K562 (cell line): ENCODE measurements around the gene PNPO. TPM values are rescaled to one million over a fixed set of nuclear protein-coding genes. Genes with fewer than 3 reads are reported as not detected.
A peak's percentile ranks its signal among the peaks of the same experiment; 100 is the strongest.

Experiments
- CEBPG ChIP-seq, 3 experiments: fragments of 200-800 bp in 1 of 3; sonication (Bioruptor generic) in 1 of 3; sonication (generic) in 1 of 3; formaldehyde crosslinking in 1 of 3; IDR thresholded peaks in 2 of 3; conservative IDR thresholded peaks in 1 of 3; 2 replicates each; pipeline versions ENCODE4 v1.6.1 to v1.8.0; 2016 to 2022; ENCODE audit warnings: missing compliant biosample characterization in 2 of 3, missing genetic modification characterization in 2 of 3, mild to moderate bottlenecking in 1 of 3, missing genetic modification reagents in 1 of 3
- CHD1 ChIP-seq: fragments of 200-600 bp; sonication (generic); IDR thresholded peaks from one replicate; pipeline ENCODE4 v1.6.1; 2012; ENCODE audit warnings: mild to moderate bottlenecking, moderate library complexity, low read length, inconsistent platforms
- CHD2 ChIP-seq: IDR thresholded peaks from 2 replicates; pipeline ENCODE4 v1.6.1; 2011; ENCODE audit warnings: low read depth, low read length
- DIDO1 ChIP-seq: fragments of 450-650 bp; IDR thresholded peaks from 2 replicates; pipeline ENCODE4 v1.6.1; 2016; ENCODE audit warnings: low read depth, missing biosample characterization, missing genetic modification characterization
- E2F8 ChIP-seq: fragments of 450-650 bp; IDR thresholded peaks from 2 replicates; pipeline ENCODE4 v1.7.1; 2018; ENCODE audit warnings: mild to moderate bottlenecking, low read depth; ENCODE audit not compliant: partially characterized antibody
- HOXB6 ChIP-seq: fragments of 250-450 bp; sonication (Bioruptor Pico); IDR thresholded peaks from 2 replicates; pipeline ENCODE4 v1.5.1; 2022; ENCODE audit warnings: mild to moderate bottlenecking, borderline replicate concordance
- KLF6 ChIP-seq: fragments of 250-450 bp; sonication (Bioruptor Pico); IDR thresholded peaks from 2 replicates; pipeline ENCODE4 v1.4.0; 2020; ENCODE audit warnings: mild to moderate bottlenecking, moderate library complexity, borderline replicate concordance
- L3MBTL2 ChIP-seq: fragments of 450-650 bp; IDR thresholded peaks from 2 replicates; pipeline ENCODE4 v1.6.1; 2016; ENCODE audit warnings: mild to moderate bottlenecking, moderate library complexity
- LEF1 ChIP-seq: fragments of 450-650 bp; IDR thresholded peaks from 2 replicates; pipeline ENCODE4 v1.6.1; 2016; ENCODE audit warnings: mild to moderate bottlenecking
- NFIC ChIP-seq: fragments of 450-650 bp; IDR thresholded peaks from 2 replicates; pipeline ENCODE4 v1.6.1; 2017; ENCODE audit warnings: mild to moderate bottlenecking, inconsistent platforms
- NR2C1 ChIP-seq, 2 experiments: fragments of 450-650 bp; IDR thresholded peaks; 2 replicates each; pipeline ENCODE4 v1.6.1; 2017; ENCODE audit warnings: mild to moderate bottlenecking in 2 of 2, antibody characterized with exemption in 1 of 2, inconsistent platforms in 1 of 2, missing compliant biosample characterization in 1 of 2, missing genetic modification characterization in 1 of 2
- TRIM28 ChIP-seq: fragments of 450-650 bp; IDR thresholded peaks from 2 replicates; pipeline ENCODE4 v1.6.1; 2017
- XRCC3 ChIP-seq: fragments of 450-650 bp; IDR thresholded peaks from 2 replicates; pipeline ENCODE4 v1.6.1; 2017; ENCODE audit warnings: mild to moderate bottlenecking, moderate library complexity
- ZNF23 ChIP-seq: fragments of 250-450 bp; sonication (Bioruptor Pico); IDR thresholded peaks from 2 replicates; pipeline ENCODE4 v1.4.0; 2020; ENCODE audit warnings: mild to moderate bottlenecking
- polyA plus RNA-seq, 8 experiments: library from polyadenylated mRNA; depleted of rRNA in 4 of 8; stranded (reverse) in 5 of 8; unstranded in 3 of 8; fragments of >200 nt; fragmentation: Nextera tagmentation in 2 of 8; fragmentation: Illumina TruSeq in 1 of 8; extraction: Ambion mirVana in 2 of 8; extraction: Trizol in 1 of 8; gene quantifications; 2 replicates each; pipeline versions ENCODE4 v1.2.1 to v1.2.3, GENCODE V29; 2011 to 2014; ENCODE audit warnings: inconsistent platforms in 1 of 8, missing spikeins in 1 of 8
- total RNA-seq, 7 experiments: library from RNA; depleted of rRNA in 6 of 7; stranded (reverse); fragments of >200 nt in 6 of 7; fragmentation: Illumina TruSeq in 2 of 7; extraction: Trizol in 2 of 7; gene quantifications; 2 replicates each; pipeline versions ENCODE4 v1.2.1 to v1.2.3, GENCODE V29; 2011 to 2021; ENCODE audit warnings: low replicate concordance in 1 of 7
- TF ChIP-seq, protein P1 (sequence below), 3 experiments: fragments of 200-800 bp in 1 of 3; fragments of 250-450 bp in 1 of 3; fragments of 450-650 bp in 1 of 3; sonication (Bioruptor Pico) in 1 of 3; sonication (Bioruptor generic) in 1 of 3; formaldehyde crosslinking in 1 of 3; IDR thresholded peaks; 2 replicates each; pipeline versions ENCODE4 v1.6.1 to v1.8.0; 2016 to 2022; ENCODE audit warnings: mild to moderate bottlenecking in 2 of 3, missing genetic modification characterization in 2 of 3, missing compliant biosample characterization in 1 of 3, moderate library complexity in 1 of 3
- TF ChIP-seq, protein P2 (sequence below): fragments of 450-650 bp; conservative IDR thresholded peaks from 2 replicates; pipeline ENCODE4 v1.6.1; 2016; ENCODE audit warnings: missing genetic modification characterization, low read depth, mild to moderate bottlenecking, missing compliant biosample characterization, moderate library complexity
- TF ChIP-seq, protein P3 (sequence below): fragments of 450-650 bp; IDR thresholded peaks from 2 replicates; pipeline ENCODE4 v1.6.1; 2016; ENCODE audit warnings: borderline replicate concordance

Gene PNPO
- total and polyA plus RNA-seq, 9 of the 15 experiments (the other 6 are each of a cell fraction or from before 2014, with no cell fraction given) = 16.6 to 39.0 (median 27.4) TPM

GRCh38 chr17:47970725-47971499 lies 29.5 kb downstream of the PNPO start, which contains the start of gene CDK5RAP3 (continued):
- TF ChIP-seq, protein P1, sequence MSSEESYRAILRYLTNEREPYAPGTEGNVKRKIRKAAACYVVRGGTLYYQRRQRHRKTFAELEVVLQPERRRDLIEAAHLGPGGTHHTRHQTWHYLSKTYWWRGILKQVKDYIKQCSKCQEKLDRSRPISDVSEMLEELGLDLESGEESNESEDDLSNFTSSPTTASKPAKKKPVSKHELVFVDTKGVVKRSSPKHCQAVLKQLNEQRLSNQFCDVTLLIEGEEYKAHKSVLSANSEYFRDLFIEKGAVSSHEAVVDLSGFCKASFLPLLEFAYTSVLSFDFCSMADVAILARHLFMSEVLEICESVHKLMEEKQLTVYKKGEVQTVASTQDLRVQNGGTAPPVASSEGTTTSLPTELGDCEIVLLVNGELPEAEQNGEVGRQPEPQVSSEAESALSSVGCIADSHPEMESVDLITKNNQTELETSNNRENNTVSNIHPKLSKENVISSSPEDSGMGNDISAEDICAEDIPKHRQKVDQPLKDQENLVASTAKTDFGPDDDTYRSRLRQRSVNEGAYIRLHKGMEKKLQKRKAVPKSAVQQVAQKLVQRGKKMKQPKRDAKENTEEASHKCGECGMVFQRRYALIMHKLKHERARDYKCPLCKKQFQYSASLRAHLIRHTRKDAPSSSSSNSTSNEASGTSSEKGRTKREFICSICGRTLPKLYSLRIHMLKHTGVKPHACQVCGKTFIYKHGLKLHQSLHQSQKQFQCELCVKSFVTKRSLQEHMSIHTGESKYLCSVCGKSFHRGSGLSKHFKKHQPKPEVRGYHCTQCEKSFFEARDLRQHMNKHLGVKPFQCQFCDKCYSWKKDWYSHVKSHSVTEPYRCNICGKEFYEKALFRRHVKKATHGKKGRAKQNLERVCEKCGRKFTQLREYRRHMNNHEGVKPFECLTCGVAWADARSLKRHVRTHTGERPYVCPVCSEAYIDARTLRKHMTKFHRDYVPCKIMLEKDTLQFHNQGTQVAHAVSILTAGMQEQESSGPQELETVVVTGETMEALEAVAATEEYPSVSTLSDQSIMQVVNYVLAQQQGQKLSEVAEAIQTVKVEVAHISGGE (CRISPR knock-in tag; IDR thresholded peaks at IDR 0.05) = peak in 2 of 3 experiments; percentile 28 to 78; a peak in 3 of 6 replicates
- TF ChIP-seq, protein P2, sequence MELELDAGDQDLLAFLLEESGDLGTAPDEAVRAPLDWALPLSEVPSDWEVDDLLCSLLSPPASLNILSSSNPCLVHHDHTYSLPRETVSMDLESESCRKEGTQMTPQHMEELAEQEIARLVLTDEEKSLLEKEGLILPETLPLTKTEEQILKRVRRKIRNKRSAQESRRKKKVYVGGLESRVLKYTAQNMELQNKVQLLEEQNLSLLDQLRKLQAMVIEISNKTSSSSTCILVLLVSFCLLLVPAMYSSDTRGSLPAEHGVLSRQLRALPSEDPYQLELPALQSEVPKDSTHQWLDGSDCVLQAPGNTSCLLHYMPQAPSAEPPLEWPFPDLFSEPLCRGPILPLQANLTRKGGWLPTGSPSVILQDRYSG (tag) = 0 out of 2 replicates have a peak, but pooled peaks have one; percentile 69
- TF ChIP-seq DIDO1 (tag) (0 out of 2 replicates have a peak, but pooled peaks have one; percentile 56), CHD2 (peak; percentile 60), NR2C1 (IDR thresholded peaks at IDR 0.05) (no peak), NR2C1 (tag; IDR thresholded peaks at IDR 0.05) (0 out of 2 replicates have a peak, but pooled peaks have one; percentile 48), LEF1 (no peak), XRCC3 (no peak), ZNF23 (CRISPR knock-in tag) (no peak), KLF6 (peak; percentile 57; the same call in 1 of the 2 replicates), HOXB6 (CRISPR knock-in tag) (no peak), CEBPG (CRISPR knock-in tag; IDR thresholded peaks at IDR 0.05) (peak; percentile 63; the same call in 1 of the 2 replicates), CEBPG (tag; conservative IDR thresholded peaks at IDR 0.05 in 1 of 2, IDR thresholded peaks at IDR 0.05 in 1 of 2) (peak; percentile 14 to 53; a peak in 2 of 4 replicates), NFIC (no peak), TRIM28 (no peak), CHD1 (no peak), E2F8 (peak; percentile 99), L3MBTL2 (peak; percentile 100)
- TF ChIP-seq, protein P3, sequence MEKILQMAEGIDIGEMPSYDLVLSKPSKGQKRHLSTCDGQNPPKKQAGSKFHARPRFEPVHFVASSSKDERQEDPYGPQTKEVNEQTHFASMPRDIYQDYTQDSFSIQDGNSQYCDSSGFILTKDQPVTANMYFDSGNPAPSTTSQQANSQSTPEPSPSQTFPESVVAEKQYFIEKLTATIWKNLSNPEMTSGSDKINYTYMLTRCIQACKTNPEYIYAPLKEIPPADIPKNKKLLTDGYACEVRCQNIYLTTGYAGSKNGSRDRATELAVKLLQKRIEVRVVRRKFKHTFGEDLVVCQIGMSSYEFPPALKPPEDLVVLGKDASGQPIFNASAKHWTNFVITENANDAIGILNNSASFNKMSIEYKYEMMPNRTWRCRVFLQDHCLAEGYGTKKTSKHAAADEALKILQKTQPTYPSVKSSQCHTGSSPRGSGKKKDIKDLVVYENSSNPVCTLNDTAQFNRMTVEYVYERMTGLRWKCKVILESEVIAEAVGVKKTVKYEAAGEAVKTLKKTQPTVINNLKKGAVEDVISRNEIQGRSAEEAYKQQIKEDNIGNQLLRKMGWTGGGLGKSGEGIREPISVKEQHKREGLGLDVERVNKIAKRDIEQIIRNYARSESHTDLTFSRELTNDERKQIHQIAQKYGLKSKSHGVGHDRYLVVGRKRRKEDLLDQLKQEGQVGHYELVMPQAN = peak; percentile 96
